Skin epidermis (tissue), 12 donors: ENCODE results near the gene KL.

Experiments
- H3K27ac ChIP-seq, 21 experiments: fragments of 200-600 bp; sonication (generic) in 11 of 21; one replicate each; pipeline ENCODE4 v1.5.0; 2020; ENCODE audit warnings: mild to moderate bottlenecking in 3 of 21, inconsistent platforms in 2 of 21, moderate library complexity in 2 of 21
- H3K4me3 ChIP-seq, 7 experiments: fragments of 200-600 bp; sonication (generic) in 2 of 7; one replicate each; pipeline ENCODE4 v1.5.0; 2020; ENCODE audit warnings: inconsistent platforms in 2 of 7, mild to moderate bottlenecking in 2 of 7, moderate library complexity in 1 of 7

The KL gene

DNA sequence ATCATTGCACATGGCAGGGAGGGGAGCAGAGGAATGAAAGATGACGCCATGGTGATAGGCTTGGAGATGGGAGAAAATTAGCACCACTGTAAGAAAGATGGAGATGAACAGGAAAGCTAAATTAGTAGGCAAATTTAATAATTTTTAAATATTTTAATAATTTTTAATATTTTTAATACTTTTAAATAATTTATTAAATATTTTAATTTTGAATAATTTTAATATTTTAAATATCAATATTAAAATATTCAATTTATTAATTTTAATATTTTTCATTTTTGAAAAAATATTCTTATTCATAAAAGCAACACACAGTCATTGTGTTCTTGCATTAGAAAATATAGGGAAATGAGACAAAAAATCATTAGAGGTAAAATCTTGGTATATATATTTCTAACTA is 15.9 kb upstream of the KL start:
- no peak overlapping the region for H3K27ac ChIP-seq
- H3K4me3 ChIP-seq = no peak overlapping the region

DNA sequence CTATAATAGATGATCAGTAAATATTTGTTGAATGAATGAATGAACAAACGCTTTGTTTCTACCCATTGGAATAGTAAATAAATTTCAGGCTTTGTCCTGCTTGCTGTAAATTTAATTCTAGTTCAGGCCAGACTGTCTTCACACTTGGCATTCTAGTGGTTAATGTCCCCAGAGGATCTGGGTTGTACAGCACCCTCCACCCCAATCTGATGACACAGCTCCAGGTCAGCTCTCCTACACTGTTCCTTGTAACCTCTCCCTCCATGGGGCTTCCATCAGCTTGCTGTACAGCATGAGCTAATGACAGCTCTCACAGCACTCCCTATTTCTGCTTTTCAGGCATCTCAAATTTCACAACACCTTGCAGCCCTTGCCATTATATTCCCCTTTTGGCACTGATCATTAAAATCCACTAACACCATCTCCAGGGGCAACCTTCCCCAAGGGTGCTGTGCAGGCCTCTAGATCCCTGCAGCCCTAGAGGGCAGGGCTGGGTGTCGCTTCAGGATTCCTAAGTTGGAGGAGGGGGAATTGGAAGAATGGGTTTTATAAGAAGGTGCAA is 12.7 kb upstream of the KL start:
- no peak overlapping the region for H3K4me3 ChIP-seq
- H3K27ac ChIP-seq = peak overlapping the region in 10 of 21 experiments; percentile 32 to 82 (median 64)

DNA sequence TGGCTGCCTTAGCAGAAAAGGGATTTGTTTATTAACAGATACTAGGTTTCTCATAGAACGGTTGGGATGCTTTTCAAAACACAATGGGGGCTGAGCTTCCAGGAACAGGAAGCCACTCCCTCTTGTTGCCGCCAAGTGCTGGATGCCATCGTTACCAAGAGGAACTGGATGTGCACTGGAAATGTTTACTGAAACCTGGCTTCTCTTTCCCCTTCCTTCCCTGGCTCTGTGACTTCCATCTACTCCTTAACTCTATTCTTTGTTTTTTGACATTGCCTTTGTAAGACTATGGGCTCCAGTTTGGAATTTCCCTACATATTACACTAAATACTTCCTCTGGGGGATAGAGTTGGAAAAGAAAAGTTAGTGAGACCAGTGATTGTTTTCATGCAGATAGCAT is 11.7 kb upstream of the KL start:
- H3K27ac ChIP-seq = peak overlapping the region in 13 of 21 experiments; percentile 21 to 82 (median 60)
- no peak overlapping the region for H3K4me3 ChIP-seq

DNA sequence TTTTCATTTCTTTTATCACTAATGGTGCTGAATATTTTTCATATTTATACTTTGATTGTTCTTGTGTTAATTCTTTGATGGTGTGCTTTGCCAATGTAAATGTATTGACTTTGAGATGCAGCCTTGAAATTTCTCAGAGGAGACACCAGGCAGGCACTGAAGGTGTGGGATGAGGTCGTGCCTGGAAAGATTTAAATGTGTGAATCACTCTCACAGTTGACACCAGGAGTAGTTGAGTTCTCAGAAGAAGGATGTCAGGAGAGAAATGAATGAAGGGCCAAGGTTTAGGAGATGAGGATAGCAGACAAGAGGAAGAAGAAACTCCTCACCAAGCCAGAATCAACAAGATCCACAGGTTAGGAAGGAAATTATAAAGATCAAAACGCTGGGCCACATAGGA is 10.1 kb upstream of the KL start:
- no peak overlapping the region for H3K4me3 ChIP-seq
- H3K27ac ChIP-seq = no peak overlapping the region

DNA sequence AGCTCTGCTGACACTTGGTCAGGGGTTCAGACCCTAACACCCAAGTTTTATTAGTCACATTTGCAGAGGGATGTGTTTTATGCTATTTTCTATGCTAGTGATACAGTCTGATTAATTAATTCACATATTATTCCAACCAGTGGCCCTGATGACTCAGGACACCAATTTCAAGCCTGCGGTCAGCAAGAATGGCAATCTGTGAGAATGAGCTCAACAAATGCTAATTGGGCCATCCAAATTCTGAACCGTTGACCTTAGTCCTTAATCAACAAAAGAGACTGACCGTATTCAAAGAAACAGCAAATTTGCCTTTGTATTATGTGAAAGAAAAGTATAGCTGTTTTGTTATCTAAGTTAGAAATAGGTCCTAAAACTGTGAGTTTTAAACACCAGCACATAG is 9.6 kb upstream of the KL start:
- Histone ChIP-seq H3K27ac (no peak overlapping the region), H3K4me3 (no peak overlapping the region)

DNA sequence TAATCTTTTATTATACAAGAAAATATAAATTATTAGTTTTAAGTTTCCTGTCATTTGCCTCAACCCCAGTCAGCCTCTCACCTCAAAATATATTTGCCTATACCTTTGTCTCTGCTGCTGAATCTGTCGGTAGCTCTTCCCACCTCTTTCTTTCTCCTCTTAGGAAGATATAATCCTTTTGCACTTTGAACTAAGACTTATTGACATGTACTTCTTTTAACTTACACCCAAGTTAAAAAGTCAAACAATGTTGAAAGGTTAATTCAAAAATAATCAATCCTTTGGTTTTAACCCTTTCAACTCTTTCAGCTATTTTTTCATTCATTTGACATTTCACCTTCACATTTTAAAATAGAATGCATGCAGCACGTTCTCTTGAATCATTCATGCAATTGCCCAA is 9.0 kb upstream of the KL start:
- H3K4me3 ChIP-seq = no peak overlapping the region

DNA sequence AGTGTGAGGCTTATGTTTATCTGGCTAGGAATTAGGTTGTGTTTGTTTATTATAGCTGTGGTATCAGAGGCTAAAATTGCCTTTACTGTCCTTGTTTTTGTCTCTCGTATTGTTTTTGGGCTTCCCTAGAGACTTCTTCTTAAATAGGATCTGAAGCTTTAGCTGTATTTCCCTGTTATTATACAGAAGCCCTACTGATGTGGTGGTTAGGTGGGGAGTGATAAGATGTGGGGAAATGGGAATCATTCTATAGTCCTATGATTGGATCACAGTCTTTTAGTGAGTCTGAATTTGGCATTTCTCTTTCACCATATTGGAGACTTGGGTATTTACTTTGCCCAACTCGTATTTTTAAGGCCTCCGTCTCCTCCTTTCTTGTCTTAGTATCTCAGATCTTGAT is 8.3 kb upstream of the KL start:
- Histone ChIP-seq H3K27ac (no peak overlapping the region), H3K4me3 (no peak overlapping the region)

More for the DNA sequence above, 9.0 kb upstream of the KL start:
- no peak overlapping the region for H3K27ac ChIP-seq

DNA sequence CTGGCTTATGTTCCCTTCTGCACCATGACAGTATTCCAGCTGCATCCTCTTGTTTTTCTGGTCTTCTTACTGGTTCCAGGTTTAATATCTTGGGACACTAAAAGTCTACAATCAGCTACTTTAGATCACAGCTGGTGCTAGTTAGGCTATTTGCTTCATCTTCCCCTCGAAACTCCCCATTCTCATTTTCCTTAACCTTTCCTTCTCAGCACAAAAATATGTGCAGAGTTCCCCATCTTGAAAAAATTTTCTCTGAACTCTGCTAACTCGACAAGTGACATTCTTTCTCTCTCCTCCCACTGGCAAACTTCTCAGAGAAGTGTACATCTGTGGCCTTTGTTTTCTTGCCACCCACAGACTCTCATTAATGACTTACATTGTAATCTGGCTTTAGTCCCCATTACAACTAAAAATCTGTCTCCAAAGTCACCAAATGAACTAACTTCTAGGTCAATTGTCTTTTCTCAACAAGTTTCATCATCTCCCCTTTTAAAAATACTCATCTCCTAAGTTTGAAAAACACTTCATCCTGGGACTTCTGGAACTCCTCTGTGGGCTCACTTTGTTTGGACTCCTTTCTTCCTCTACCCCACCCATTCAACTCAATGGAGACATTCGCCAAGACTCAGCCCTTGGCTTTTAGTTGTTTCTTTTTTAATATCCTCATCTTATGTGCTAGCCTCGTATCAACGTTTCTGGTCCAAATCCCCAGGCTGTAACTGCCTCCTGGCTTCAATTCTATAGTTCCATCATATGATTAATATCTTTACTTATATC is 7.1 kb upstream of the KL start:
- no peak overlapping the region for H3K4me3 ChIP-seq
- peak overlapping the region in 1 of 21 experiments; percentile 33 for H3K27ac ChIP-seq

DNA sequence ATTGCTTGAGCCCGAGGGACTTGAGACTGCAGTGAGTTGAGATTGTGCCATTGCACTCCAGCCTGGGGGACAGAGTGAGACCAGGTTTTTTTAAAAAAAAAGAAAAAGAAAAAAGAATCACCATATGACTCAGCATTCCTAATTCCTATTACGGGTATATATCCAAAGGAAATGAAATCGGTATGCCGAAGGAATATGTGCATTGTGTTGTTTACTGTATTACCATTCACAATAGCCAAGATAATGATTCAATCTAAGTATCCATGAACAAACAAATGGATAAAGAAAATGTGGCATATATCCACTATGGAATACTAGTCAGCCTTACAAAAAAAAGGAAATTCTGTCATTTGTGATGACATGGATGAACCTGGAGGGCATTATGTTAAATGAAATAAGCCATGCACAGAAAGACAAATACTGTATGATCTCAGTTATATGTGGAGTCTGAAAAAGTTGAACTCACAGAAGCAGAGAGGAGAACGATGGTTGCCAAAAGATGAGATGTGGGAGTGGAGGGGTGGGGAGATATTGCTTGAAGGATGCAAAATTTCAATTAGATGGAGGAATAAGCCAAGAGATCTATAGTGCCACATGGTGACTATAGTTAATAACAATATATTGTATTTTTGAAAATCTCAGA is 4.3 kb upstream of the KL start:
- Histone ChIP-seq H3K27ac (no peak overlapping the region), H3K4me3 (no peak overlapping the region)

DNA sequence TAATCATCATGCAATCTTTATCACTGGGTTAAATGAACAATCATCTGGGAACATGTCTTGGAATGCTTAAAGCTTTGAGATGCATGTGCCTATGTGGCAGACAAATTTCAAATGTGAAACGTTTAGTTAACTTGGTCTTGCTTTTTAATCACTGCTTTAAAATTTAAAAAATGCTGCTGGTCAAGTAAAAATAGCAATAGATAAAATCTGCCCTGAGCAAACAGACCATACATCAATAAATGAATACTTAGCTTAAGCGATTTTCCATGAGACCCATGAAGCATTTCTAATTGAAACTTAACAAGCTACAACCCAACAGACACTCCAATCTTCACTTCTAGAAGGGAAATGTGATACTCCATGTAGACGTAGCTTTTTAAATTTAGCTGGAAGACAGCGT is 1.9 kb upstream of the KL start:
- Histone ChIP-seq H3K27ac (peak overlapping the region in 3 of 21 experiments; percentile 4 to 69 (median 61)), H3K4me3 (no peak overlapping the region)

DNA sequence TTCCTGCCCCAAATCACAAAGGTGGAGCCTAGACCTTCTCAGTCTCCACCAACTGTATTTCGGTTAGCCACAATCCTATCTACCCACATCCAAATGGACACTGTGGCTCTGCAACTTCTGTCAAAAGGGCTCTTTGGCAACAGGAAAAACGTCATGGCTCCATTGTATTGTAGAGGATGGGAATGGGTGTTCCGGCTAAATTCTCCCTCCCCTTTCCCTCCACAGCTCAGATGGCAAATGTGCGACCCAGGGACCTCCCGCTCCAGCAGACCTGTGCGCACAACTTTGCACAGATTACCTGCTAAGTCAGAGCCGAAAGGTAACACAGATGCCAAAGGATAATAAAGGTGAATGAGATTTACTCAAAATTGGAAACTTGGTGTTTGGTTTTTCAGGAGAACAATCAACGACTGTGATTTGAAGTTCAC is 968 bp upstream of the KL start:
- Histone ChIP-seq H3K4me3 (peak overlapping the region in 3 of 7 experiments; percentile 21 to 51 (median 29)), H3K27ac (peak overlapping the region in 8 of 21 experiments; percentile 41 to 77 (median 60))

DNA sequence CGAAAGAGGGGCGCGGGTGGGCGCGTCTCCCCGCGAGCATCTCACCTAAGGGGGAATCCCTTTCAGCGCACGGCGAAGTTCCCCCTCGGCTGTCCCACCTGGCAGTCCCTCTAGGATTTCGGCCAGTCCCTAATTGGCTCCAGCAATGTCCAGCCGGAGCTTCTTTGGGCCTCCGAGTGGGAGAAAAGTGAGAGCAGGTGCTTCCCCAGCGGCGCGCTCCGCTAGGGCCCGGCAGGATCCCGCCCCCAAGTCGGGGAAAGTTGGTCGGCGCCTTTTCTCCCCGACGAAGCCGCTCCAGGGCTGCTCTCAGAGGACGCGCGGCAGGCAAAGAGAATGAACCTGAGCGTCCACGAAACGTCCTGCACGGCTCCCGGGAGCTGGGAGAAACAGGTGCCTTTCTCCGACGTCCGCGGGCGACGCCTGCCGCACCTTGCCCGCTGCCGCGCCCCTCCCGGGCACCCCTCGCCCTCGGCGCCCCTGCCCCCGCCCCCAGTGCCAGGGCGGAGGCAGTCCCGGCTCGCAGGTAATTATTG is 366 bp upstream of the KL start:
- H3K4me3 ChIP-seq = peak overlapping the region; percentile 14 to 51 (median 21)
- H3K27ac ChIP-seq = peak overlapping the region in 12 of 21 experiments; percentile 36 to 77 (median 53)

DNA sequence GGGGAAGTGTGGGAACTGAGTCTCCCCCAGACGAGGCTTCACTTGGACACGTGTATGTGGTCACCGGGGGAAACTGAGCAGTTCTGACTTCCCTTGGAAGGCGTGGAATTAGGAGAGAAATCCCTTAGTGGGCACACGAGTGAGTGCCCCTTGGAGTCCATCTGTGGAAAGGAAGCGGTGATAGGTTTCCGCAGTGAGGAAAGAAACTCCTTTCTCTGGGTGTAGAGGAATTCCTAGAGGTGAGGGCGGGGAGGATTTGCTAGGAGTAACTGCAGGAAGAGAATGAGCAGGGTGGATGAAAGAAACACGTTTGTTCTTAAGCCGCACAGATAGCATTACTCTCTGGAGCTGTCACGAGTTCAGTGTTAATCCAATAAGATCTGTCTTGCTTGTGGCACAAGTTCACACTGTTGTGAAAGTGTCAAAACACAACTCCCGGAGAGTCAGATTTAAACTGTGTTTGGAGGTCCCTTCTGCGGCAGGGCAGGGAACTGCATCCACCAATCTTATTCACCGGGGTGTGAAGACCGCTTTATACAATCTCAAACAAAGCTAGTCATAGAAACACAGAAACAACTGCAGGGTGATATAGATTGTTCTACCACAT is 1.2 kb downstream of the KL start:
- Histone ChIP-seq H3K4me3 (peak overlapping the region; percentile 26 to 51 (median 35)), H3K27ac (peak overlapping the region in 15 of 21 experiments; percentile 1 to 79 (median 57))

DNA sequence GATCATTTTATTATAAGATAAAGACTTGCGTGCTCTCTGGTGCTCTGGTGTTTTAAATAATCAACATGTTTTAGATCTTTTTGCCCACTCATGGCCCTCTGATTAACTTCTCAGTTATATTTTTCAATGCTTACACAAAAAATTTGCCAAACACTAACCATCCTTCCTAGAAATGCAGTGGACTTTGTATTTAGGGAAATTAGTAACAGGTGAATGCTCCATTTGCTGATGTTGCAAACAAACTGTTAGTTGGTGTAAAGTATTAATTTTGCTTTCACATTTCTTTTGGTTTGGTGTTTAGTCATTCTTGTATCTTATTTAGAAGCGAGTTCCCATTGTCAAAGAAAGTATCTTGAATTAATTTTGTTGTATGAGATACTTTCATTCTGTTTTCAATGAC is 2.7 kb downstream of the KL start:
- H3K27ac ChIP-seq = no peak overlapping the region
- H3K4me3 ChIP-seq = no peak overlapping the region

DNA sequence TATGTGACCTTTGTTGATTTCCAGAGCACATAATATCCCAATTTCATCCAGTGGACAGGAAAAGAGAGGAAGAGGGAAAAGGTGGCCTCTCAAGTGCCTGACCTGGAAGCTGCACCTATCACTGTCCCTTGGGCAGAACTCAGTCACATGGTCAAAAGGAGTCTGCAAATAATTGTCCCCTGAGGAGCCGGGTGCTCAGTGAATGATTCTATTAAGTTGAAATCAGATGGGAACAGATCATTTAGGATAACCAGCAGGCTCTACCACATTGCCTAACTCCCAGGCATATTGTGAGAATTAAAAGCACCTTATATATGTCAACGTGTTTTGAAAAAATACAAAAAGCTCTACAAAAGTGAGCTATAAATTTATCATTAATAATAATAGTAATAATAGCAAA is 6.8 kb downstream of the KL start:
- no peak overlapping the region for H3K4me3 ChIP-seq
- no peak overlapping the region for H3K27ac ChIP-seq

DNA sequence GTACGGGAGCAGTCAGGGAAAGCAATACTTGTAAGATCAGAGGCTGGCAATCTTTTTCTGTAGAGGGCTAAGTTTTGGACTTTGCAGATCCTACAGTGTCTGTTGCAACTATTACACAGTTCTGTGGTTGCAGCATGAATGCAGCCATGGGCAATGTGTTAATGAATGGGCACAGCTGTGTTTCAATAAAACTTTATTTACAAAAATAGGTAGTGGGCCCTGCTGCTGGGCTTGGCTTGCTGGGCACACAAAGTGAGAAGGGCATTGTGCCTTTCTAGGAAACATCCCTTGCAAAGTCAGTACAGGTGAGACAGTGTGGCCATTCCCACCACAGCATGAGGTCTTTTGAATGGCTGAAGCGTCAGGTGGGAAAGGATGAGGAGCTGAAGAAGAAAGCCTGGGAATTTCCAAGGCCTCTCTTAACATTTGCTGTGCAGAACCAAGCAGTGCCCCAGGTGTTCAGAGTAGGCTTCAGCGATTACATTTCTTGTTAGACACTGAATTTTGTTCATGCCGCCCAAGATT is 9.1 kb downstream of the KL start:
- Histone ChIP-seq H3K27ac (no peak overlapping the region), H3K4me3 (no peak overlapping the region)

DNA sequence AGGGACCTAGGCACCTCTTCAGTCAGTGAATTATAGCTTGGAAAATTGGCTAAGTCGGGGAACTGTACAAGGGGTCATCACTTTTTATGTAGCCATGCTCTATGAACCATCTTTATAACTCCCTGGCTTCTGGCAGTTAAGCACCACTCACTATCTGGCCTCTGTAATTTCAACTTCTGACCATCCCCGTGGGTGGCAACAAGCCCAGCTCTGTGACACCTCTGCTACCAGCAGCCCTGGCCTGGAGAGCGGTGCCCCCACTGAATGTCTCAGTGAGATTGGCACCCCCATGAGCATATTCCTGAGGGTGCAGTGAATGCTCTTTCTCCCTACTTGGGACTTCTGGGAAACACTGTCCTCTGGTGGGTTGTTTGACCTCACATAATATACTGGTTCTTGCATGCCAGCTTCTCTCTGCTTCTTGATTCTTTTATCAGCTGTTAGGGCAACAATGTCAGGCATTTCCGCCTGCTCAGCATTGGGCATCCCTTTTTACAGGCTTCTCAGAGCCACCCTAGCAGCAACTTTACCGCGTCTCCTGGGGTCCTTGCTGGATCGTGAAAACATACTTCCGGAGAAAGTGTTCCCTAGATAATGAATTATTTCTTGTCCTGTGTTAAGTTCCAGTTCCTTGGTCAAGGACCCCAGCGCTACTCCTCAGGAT is 10.4 kb downstream of the KL start:
- H3K27ac ChIP-seq = no peak overlapping the region
- H3K4me3 ChIP-seq = no peak overlapping the region

DNA sequence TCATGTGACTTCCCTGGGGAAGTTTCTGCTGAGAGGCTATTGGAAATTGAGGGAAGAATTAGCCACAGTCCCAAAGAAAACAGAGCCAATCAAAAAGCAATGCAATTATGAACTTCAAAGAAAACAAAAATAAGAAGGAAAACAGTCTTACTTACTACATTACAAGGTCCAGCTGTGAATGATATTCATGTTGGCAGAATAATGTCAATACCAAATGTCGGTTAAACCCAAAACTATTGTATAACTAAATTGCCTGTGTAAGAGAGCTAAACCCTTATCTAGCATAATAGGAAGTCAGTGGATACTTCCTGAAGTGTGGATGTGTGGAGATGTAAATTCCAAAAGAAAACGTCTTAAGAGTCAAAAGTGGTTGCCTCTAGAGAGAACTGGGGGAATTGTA is 12.4 kb downstream of the KL start:
- no peak overlapping the region for H3K27ac ChIP-seq
- H3K4me3 ChIP-seq = no peak overlapping the region

DNA sequence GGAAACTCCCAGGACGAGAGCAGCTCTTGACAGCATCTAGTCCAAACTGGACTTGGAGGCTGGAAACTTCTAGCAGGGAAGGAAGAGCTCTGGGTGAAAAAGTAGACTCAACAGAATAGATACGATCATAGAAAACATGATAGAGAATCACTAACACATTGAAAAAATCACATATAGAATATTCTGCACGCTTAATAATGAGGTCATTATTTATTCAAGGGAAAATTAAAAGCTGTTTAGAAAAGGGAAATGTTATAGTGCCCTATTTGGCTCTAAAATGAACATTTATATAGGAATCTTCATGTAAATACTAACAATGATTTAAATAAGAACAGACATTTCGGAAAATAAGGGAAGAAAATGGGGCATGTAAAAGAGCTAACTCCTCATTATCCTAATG is 15.1 kb downstream of the KL start:
- H3K27ac ChIP-seq = no peak overlapping the region
- H3K4me3 ChIP-seq = no peak overlapping the region
